GM12875 (cell line): ENCODE results near the gene COL23A1.

Source experiments
- H3K4me3 ChIP-seq: one replicate; pipeline ENCODE4 v1.5.1; 2011; ENCODE audit warnings: low read depth, low read length, control low read depth
- TF ChIP-seq, protein P1 (sequence below): IDR thresholded peaks from 2 replicates; pipeline ENCODE4 v1.5.1; 2011; ENCODE audit warnings: low read depth, mild to moderate bottlenecking, control low read depth, inconsistent platforms, low read length, moderate library complexity, borderline replicate concordance; ENCODE audit not compliant: insufficient read depth

Gene COL23A1

GRCh38 chr5:178422400-178422775 lies 167.8 kb downstream of the COL23A1 start:
- no peak overlapping the region for H3K4me3 ChIP-seq
- TF ChIP-seq, protein P1, sequence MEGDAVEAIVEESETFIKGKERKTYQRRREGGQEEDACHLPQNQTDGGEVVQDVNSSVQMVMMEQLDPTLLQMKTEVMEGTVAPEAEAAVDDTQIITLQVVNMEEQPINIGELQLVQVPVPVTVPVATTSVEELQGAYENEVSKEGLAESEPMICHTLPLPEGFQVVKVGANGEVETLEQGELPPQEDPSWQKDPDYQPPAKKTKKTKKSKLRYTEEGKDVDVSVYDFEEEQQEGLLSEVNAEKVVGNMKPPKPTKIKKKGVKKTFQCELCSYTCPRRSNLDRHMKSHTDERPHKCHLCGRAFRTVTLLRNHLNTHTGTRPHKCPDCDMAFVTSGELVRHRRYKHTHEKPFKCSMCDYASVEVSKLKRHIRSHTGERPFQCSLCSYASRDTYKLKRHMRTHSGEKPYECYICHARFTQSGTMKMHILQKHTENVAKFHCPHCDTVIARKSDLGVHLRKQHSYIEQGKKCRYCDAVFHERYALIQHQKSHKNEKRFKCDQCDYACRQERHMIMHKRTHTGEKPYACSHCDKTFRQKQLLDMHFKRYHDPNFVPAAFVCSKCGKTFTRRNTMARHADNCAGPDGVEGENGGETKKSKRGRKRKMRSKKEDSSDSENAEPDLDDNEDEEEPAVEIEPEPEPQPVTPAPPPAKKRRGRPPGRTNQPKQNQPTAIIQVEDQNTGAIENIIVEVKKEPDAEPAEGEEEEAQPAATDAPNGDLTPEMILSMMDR = no peak

- TF ChIP-seq, protein P1 = no peak
- H3K4me3 ChIP-seq = no peak overlapping the region
Measured at GRCh38 chr5:178421699-178422399, 168.3 kb downstream of the COL23A1 start.

DNA sequence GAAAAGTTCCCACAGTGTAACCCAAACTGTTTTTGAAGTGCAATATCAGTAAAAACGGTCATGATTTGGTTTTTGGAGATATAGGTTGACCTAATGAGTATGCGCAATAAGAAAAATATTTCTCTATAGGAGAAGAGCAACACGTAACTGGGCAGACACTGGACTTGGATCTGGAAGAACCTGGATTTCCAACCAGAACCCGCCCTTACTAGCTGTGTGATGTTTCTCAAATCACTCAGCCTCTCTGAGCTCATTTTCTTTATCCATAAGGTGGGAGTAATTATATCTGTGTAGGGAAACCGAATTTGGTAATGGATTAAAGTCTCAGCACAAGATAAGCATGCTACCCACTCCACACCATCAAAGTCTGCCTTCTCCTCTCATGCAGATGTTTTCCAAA lies 169.1 kb downstream of the COL23A1 start:
- TF ChIP-seq, protein P1 = no peak
- H3K4me3 ChIP-seq = no peak overlapping the region

DNA sequence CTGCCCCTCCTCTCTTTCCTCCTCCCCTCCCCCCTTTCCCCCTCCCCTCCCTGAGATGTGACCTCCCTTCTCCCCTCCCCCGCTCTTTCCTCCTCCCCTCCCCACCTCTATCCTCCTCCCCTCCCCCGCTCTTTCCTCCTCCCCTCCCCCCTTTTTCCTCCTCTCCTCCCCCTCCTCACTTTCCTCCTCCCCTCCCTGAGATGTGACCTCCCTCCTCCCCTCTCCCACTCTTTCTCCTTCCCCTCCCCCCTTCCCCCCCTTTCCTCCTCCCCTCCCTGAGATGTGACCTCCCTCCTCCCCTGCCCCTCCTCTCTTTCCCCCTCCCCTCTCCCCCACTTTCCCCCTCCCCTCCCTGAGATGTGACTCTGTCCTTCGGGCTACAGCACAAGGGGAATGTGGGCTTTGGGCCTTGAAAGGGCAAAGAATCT lies 169.8 kb downstream of the COL23A1 start:
- H3K4me3 ChIP-seq = no peak overlapping the region
- TF ChIP-seq, protein P1 = no peak

- TF ChIP-seq, protein P1 = no peak
- no peak overlapping the region for H3K4me3 ChIP-seq
Measured at GRCh38 chr5:178419651-178420050, 170.5 kb downstream of the COL23A1 start.

GRCh38 chr5:178419196-178419595 lies 171.0 kb downstream of the COL23A1 start:
- no peak overlapping the region for H3K4me3 ChIP-seq
- TF ChIP-seq, protein P1 = no peak

DNA sequence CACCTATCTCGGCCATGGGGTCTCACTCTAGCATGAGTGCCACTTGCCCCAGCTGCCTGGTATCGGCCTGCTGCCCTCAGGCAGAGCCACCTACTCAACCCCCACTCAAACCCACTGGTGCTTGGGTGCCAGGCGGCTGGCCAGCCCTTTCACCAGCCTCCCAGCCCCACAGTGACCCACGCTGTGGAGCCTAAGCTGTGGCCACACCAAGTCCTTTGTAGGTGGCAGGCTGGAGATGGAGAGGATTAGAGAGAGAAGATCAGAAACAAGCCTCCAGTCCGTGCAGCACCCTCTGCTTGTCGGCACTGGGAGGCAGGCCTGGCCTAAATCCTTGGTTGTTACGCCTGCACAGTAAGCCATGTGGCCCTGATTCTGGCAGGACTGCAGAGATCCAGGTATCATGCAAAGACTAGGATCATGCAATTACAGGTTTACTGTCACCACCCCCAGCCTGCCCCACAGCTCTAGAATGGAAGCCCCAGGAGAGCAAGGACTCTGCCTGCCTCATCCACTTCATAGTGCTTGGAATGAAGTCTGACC lies 171.7 kb downstream of the COL23A1 start:
- no peak overlapping the region for H3K4me3 ChIP-seq
- TF ChIP-seq, protein P1 = no peak
